Daoy (cell line): ENCODE results near the gene FAM72B. TPM values are rescaled to one million over a fixed set of nuclear protein-coding genes. Genes with fewer than 3 reads are reported as not detected.
"Not testable (repeated sequence)": the region's sequence is repeated elsewhere in the genome, so short reads cannot be mapped to it uniquely, and the experiment has no call there.

Experiments
- DNase-seq: peaks from one replicate; pipeline ENCODE4 v3.0.0-alpha.2; 2015; ENCODE audit warnings: low read depth
- total RNA-seq: library from RNA; depleted of rRNA; stranded (reverse); fragments of >200 nt; shearing (Covaris generic); gene quantifications from 2 replicates; pipeline ENCODE4 v1.2.3, GENCODE V29; 2014; rRNA removed

Gene FAM72B
- total RNA-seq, result 20.6 and 23.1 TPM in 2 replicates

- peak; percentile 99 for DNase-seq
Measured at GRCh38 chr1:121184290-121185127, at the start of gene FAM72B, which contains the start of gene SRGAP2C. Gene FAM72B, minus strand, starts transcription at chr1:121184340. Its CDS starts 851 bp downstream, at chr1:121183489. Gene SRGAP2C, plus strand, starts transcription at chr1:121184975. Its CDS starts 2,472 bp downstream, at chr1:121187447.

GRCh38 chr1:121232445-121233125, 48.4 kb upstream of the FAM72B start:
- not testable (repeated sequence) for DNase-seq

- DNase-seq, result not testable (repeated sequence)
Measured at GRCh38 chr1:121230636-121231035, 46.5 kb upstream of the FAM72B start.

GRCh38 chr1:121227544-121228330, 43.6 kb upstream of the FAM72B start:
- DNase-seq, result not testable (repeated sequence)

GRCh38 chr1:121226925-121227324, 42.8 kb upstream of the FAM72B start:
- DNase-seq, result not testable (repeated sequence)

- not testable (repeated sequence) for DNase-seq
Measured at GRCh38 chr1:121226295-121226904, 42.3 kb upstream of the FAM72B start.

GRCh38 chr1:121224714-121225113, 40.6 kb upstream of the FAM72B start:
- not testable (repeated sequence) for DNase-seq

- not testable (repeated sequence) for DNase-seq
Measured at GRCh38 chr1:121221770-121222169, 37.6 kb upstream of the FAM72B start.

GRCh38 chr1:121216676-121217075, 32.5 kb upstream of the FAM72B start:
- not testable (repeated sequence) for DNase-seq

GRCh38 chr1:121215699-121216417, 31.7 kb upstream of the FAM72B start:
- DNase-seq, result not testable (repeated sequence)

GRCh38 chr1:121214544-121215156, 30.5 kb upstream of the FAM72B start:
- not testable (repeated sequence) for DNase-seq

GRCh38 chr1:121213491-121213890, 29.4 kb upstream of the FAM72B start:
- DNase-seq, result not testable (repeated sequence)

GRCh38 chr1:121210778-121211177, 26.6 kb upstream of the FAM72B start:
- not testable (repeated sequence) for DNase-seq

GRCh38 chr1:121208375-121208774, 24.2 kb upstream of the FAM72B start:
- not testable (repeated sequence) for DNase-seq

- DNase-seq, result not testable (repeated sequence)
Measured at GRCh38 chr1:121207328-121207727, 23.2 kb upstream of the FAM72B start.

- DNase-seq, result peak; percentile 5
Measured at GRCh38 chr1:121205786-121206711, 21.9 kb upstream of the FAM72B start.

GRCh38 chr1:121202986-121203385, 18.8 kb upstream of the FAM72B start:
- DNase-seq, result not testable (repeated sequence)

- DNase-seq, result not testable (repeated sequence)
Measured at GRCh38 chr1:121200985-121201981, 17.1 kb upstream of the FAM72B start.
